Stimulated activated naive CD4-positive, alpha-beta T cell (primary cell): ENCODE results near the gene ZMYND19.
"Not testable (repeated sequence)": the region's sequence is repeated elsewhere in the genome, so short reads cannot be mapped to it uniquely, and the experiment has no call there.

Experiments
- DNase-seq, 6 experiments: peaks; one replicate each; lab custom pipeline; 2025; lab: John Stamatoyannopoulos, UW

ZMYND19 gene

DNA sequence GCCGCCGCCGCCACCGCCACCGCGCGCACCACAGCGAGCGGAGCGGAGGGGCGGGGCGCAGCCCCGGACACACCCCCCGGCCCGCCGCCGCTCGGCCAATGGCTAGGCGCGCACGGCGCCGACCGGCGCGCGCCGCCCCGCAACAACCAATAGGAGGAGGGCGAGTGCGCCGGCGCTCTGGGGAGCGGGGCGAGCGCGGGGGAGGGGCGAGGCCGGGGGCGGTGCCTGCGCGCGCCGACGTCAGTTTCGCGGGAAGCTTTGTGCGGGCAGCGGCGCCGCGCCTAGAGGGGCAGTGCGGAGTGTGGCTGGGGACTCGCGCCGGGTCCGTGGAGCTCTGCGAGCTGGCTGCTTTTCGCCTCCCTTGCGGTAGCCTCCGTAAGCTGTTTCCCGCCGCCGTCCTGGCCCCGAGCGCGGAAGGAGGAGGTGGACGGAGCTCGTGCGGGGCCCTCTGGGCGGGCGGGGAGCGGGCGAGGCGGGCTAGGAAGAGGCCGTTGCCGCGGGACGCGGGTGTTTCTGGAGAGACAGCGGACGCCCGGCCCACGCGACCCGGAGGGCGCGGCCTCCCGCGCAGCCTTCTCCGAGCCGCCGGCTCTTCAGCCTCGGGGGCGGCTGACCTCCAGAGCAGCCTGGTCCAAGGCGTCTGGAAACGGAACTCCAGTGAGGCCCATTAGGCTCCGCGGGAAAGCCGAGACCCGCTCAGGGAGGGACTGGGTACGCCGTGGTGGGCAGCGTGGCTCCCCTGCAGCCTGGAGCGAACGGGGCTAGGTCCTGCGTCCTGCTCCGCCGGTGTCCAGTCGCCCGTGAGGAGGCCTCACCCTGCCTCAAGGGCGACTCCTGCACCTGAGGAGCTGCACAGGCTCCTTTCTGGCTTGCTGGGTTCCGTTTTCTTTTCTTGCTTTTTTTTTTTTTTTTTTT is at the start of gene ZMYND19:
ZMYND19 (minus strand) TSS at position 44 of the 915 bp plus-strand sequence. CDS start 249 bp downstream, outside the sequence.
- peak; percentile 82 to 93 (median 88) for DNase-seq

DNA sequence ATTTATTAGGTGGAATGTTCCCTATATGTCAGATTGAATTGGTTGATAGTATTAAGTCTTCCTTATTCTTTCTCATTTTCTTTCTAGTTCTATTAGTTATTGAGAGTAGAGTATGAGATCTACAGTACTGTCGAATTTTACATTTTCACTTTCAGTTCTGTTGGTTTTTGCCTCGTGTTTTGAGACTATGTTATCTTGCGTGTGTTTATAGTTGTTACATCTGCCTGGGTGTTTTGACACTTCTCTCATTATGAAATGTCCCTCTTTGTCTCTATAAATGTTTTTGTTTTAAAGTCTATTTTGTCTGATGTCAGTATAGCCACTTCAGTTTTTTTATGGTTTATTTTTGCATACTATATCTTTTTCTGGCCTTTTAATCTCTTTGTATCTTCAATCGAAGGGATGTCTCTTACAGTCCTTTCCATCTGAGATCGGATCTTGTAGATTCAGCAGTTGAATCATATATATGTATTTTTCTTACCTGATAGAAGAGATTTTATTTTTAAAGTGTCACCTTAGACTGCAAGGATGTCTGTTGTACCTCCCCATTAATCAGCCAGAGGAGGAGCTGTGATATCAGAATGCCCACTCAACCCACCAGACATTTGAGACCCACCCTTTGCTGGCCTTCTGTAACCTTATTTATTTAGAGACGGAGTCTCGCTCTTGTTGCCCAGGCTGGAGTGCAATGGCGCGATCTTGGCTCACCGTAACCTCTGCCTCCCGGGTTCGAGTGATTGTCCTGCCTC is 49.2 kb upstream of the ZMYND19 start:
- DNase-seq = peak in 2 of 6 experiments; percentile 17 to 21

- DNase-seq = no peak
These were observed 48.4 kb upstream of the ZMYND19 start for GRCh38 chr9:137638680-137639079.

GRCh38 chr9:137634016-137634415 is 43.7 kb upstream of the ZMYND19 start:
- DNase-seq = no peak

DNA sequence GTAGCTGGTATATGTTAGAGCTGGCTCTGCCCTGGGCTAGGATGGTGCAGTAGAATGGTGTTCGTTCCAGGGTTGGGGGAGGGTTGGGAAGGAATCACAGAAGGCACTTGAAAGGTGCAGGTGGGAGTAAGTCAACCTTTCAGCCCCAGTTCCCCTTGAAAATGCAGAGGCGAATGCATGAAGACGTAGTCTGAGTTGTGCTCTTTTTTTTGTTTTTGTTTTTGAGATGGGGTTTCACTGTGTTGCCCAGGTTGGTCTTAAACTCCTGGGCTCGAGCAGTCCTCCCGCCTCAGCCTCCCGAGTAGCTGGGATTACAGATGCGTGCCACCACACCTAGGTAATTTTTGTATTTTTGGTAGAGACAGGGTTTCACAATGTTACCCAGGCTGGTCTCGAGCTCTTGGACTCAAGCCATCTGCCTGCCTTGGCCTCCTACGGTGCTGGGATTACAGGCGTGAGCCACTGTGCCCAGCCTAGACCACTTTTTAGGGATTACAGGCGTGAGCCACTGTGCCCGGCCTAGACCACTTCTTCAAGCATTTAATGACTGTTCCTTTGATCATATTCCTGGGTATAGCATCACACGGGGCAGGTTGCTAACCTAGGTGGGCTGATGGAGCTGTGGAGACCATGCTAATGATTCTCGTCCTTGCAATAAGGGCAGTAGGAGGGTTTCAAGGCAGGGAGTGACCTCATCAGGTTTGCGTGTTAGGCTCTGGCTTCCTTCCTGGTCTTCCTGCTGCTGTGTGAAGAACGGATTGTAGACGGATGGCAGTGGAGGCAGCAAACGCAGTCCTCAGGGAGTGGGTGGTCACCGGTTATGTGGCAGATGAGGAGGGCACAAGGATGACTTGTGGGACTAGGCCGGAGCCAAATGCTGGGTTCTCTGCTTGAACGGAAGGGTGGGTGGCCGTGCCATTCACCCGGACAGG is 42.2 kb upstream of the ZMYND19 start:
- DNase-seq = no peak

DNA sequence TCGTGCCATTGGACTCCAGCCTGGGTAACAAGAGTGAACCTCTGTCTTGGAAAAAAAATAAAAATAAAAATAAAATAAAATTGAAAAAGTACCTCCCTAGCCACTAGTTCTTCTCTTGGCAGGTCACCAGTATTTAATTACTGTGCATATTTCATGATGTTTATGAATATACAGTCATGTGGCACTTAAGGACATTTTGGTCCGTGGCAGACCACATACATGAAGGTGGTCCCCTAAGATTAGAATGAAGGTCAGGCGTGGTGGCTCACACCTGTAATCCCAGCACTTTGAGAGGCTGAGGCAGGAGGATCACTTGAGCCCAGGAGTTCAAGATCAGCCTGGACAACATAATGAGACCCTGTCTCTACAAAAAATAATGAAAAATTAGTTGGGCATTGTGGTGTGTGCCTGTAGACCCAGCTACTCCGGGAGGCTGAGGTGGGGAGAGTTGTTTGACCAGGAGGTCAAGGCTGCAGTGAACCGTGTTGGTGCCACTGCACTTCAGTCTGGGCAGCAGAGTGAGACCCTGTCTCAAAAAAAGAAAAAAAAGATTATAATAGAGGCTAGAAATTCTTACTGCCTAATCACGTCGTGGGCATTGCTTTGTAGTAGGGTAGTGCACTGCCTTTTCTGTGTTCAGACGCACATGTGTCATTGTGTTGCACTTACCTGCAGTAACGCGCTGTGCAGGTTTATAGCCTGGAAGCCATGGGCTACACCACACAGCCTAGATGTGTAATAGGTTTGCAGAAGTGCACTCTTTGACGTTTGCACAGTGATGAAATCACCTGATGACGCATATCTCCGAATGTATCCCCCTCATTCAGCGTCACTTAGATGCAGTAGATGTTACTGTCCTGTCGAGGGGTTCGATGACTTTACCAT is 41.3 kb upstream of the ZMYND19 start:
- DNase-seq = no peak

DNA sequence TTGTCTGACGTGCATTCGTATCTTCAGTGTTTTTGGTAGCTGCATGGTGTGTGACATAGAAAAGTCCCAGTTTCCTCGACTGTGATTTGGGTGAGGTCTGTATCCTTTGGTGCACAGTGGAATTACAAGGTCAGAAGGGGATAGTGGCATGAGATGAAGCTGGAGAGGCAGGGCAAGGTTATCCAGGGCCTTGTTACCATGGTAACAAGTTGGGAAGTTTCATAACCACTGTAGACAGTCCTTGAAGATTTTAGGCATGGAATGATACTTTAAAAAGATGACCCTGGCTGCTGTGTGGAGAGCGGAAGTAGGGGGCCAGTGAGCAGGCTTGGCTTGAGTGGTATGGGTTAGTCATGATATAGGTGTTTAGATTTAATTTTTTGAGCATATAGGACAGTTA is 40.4 kb upstream of the ZMYND19 start:
- no peak for DNase-seq

DNA sequence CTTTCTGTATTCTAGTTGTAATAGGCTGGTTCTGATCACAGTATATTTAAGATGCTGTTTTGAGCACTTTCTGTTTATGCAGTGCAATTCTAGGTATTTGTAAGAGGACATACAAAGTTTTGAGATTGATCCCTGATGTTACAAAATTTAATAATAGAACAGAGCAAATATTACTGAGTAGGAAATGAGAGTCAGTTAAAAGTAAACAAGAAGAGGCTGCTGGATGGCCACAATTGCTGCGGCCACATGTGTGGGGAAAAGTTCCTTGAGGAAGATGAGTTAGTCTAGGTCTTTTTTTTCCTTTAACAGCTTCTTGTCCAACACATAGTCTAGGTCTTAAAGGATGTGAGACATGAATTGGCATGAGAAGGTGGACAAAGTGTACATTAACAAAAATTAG is 39.8 kb upstream of the ZMYND19 start:
- DNase-seq = no peak

DNA sequence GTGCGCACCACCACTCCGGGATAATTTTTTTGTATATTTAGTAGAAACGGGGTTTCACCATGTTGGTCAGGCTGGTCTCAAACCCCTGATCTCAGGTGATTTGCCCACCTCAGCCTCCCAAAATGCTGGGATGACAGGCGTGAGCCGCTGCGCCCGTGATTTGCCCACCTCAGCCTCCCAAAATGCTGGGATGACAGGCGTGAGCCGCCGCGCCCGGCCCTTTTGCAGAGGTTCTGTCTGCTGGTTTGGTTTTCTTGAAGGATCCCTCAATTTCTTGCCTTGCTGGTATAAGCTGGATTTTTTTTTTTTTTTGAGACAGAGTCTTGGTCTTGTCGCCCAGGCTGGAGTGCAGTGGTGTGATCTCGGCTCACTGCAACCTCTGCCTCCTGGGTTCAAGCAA is 37.1 kb upstream of the ZMYND19 start:
- not testable (repeated sequence) for DNase-seq

DNA sequence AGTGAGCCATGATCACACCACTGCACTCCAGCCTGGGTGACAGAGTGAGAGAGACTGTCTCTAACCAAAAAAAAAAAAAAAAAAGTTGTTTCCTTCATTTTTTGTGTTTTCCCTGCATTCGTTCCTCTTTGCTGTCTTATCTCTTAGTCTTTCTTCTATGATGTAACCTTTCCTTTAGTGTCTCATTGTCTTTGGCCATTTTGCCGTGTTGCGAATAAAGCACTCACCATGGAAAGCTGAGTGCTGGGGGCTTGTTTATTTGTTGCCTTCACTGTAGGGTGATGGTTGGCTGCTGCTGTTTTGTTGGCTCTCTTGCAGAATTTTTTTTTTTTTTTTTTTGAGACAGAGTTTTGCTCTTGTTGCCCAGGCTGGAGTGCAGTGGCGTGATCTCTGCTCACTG is 36.2 kb upstream of the ZMYND19 start:
- no peak for DNase-seq

DNA sequence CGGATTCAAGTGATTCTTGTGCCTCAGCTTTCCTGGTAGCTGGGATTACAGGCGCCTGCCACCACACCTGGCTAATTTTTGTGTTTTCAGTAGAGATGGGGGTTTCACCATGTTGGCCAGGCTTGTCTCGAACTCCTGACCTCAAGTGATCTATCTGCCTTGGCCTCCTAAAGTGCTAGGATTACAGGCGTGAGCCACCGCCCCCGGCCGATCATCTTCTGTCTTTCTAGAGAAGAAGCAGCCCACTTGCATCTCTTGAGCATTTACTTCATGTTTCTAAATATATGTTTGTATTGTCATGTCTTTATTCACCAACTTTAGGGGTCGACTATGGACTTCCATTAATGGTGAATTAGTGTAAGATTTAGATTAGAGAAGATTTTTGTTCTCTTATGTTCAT is 31.9 kb upstream of the ZMYND19 start:
- DNase-seq = not testable (repeated sequence)

DNA sequence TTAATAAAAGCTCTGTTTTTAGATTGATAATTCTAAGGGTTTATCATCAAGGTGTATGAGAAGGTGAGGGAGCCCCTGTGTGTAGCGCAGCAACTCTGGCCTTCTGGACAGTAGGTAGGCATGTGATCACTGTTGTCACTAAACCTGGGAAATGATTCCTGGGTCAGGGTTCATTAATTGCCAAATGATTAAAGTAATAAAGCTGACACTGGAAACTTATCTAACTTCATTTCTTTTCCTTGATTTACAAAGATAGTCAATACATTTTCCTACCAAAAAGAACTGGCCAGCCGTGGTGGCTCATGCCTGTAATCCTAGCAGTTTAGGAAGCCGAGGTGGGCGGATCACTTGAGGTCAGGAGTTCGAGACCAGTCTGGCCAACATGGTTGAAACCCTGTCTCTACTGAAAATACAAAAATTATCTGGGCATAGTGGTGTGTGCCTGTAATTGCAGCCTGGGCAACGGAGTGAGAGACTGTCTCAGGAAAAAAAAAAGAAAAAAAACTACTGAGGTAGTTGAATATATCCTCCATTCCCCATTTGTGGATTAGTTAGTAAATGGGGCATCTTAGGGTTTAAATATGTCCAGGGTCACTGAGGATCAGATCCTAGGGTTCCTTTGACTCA is 30.9 kb upstream of the ZMYND19 start:
- DNase-seq = peak in 2 of 6 experiments; percentile 12 to 13

DNA sequence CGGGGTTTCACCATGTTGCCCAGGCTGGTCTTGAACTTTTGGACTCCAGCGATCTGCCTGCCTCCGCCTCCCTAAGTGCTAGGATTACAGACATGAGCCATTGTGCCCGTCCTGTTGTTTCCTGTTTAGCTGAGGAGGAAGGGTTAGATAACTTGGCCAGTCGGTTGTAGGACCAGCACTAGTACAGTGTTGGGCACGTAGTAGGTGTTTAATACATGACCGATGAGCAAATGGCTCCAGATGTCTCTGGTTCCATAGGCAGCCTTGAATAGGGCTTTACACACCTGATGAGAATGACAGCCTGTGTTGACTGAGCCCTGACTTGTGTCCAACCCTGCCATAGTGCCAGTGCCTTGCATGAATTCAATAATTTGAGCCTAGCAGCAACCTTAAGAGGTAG is 30.3 kb upstream of the ZMYND19 start:
- DNase-seq = no peak

GRCh38 chr9:137620048-137620405 is 29.7 kb upstream of the ZMYND19 start:
- no peak for DNase-seq

- DNase-seq = peak in 4 of 6 experiments; percentile 15 to 47 (median 28)
These were observed 29.1 kb upstream of the ZMYND19 start for GRCh38 chr9:137619240-137620047.

DNA sequence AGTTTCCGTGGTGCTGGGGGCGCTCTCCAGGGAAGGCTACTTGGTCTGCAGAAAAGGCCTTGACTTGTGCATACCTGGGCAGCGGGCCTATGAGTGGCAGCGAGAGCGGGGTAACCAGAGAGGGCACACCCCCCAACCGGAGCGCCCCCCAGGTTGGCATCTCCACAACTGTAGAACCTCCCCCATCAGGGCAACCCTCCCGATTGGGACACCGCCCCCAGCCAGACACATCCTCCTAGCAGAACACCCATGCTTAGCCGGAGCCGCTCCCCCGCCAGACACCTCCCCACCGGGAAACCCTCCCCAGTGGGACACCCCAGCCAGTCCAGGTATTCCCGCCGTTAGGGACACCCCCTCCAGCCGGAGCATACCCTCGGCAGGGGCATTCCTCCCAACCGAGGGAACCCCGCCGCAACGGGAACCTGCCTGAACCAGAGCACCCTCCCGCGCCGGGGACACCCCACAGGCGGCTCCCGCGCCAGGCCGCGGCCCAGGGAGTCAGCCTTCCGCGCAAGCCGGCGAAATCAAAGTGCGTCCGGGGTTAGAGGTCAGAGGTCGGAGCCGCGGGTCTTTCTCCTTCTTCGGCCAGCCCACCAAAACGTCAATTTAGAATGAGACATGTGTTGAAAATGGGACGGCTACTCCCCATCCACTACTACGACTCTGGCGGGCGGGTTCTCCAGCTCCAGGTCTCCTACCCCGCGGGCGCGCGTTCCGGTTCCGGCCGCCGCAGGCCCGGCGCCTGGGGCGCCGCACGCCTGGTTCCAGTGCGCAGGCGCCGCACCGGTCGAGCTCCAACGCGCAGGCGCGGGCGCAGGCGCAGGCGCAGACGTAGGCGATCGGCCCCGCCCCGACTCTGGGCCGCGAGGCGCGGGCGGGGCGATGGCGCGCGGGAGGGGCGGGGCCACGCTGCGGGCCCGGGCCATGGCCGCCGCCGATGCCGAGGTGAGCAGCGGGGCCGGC is 28.1 kb upstream of the ZMYND19 start, which contains the start of gene EHMT1:
EHMT1 (plus strand) TSS at position 901 of the 963 bp plus-strand sequence; CDS start at position 925, 24 bp downstream.
- DNase-seq = peak; percentile 83 to 94 (median 87)

DNA sequence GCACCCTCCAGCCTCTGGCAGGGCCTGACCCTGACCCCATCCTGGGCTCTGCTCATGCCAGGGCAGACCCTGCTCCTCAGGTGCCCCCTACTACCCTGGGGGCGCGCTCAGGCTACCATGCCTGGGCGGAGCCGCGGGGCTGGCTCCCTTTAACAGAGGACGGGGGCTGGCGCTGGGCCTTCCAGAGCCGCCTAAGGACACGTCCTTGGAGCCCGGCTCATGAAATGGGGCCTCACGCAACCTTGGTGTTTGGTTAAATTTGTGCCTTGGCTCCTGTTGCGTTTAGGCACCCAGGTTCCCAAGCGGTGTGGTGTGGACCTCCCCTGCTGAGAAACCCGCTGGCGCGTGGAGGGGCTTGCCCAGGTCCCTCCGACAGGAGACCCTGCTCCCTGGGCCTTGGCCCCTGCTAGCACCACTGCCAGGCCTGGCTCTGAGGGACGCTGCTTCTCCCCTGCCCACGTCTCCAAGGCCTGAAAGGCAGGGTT is 25.1 kb upstream of the ZMYND19 start:
- DNase-seq = no peak
